Kidney epithelial cell (primary cell): ENCODE results near the gene ADCYAP1R1. TPM values are rescaled to one million over a fixed set of nuclear protein-coding genes. Genes with fewer than 3 reads are reported as not detected.

ENCODE experiments used
- DNase-seq: peaks from one replicate; pipeline ENCODE4 v3.0.0-alpha.2; 2010; ENCODE audit warnings: low read depth
- H3K27me3 ChIP-seq: 2 replicates; pipeline ENCODE4 v1.6.0; 2011; ENCODE audit warnings: low read length; ENCODE audit not compliant: control insufficient read depth, insufficient read depth
- H3K36me3 ChIP-seq: 2 replicates; pipeline ENCODE4 v1.5.1; 2011; ENCODE audit warnings: low read length; ENCODE audit not compliant: control insufficient read depth, insufficient read depth
- H3K4me3 ChIP-seq: 2 replicates; pipeline ENCODE4 v1.5.1; 2011; ENCODE audit warnings: low read depth, mild to moderate bottlenecking, control low read depth, low read length
- total RNA-seq: library from RNA; depleted of rRNA; stranded (reverse); fragments of >200 nt; gene quantifications from 2 replicates; pipeline ENCODE4 v1.2.3, GENCODE V29; 2015
- TF ChIP-seq, protein P1 (sequence below): IDR thresholded peaks from 2 replicates; pipeline ENCODE4 v1.5.1; 2011; ENCODE audit warnings: mild to moderate bottlenecking, moderate library complexity, low read length, control low read depth, inconsistent platforms; ENCODE audit not compliant: insufficient read depth, poor library complexity, severe bottlenecking

Gene ADCYAP1R1
- total RNA-seq, 1 donor from 2014 or later = not detected

DNA sequence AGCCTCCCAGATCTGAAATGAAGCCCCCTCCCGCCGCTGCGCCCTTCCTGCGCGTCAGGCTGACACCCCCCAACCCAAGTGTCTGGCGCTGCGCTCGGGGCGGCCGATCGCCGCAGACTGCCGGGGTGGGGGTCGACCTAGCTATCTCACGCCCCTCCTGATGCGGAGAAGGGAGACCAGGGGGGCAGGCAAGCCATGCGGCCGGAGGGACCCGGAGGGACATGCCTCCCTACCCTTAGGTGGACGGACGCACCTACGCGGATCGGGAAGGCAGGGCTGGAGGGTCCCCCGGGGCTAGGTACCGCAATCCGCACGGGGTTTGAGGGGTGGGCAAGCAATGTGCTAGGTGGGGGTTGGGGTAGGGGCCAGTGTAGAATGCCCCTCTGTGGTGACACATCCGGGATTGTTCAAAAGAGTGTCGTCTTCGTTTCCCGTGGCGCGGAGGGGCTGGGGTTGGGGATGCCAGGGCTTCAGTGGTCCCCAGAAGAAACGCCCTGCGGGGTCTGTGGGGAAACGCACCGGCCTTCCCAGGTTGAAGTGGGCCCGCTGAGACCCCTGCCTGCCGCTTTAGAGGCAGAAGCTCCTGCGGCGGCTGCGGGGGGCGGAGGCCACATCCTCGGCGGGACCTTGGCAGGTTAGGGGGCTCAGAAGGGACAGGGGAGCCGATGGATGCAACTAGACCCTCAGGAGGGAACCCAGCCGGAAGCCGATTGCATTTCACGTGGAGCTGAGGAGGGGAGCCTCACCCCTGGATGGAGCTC, 913 bp downstream of the ADCYAP1R1 start:
- Histone ChIP-seq H3K27me3 (peaks cover 40% of the 10 kb centered on the region), H3K36me3 (no peaks in the 10 kb centered on the region), H3K4me3 (no peak overlapping the region)
- no peak for DNase-seq
- TF ChIP-seq, protein P1, sequence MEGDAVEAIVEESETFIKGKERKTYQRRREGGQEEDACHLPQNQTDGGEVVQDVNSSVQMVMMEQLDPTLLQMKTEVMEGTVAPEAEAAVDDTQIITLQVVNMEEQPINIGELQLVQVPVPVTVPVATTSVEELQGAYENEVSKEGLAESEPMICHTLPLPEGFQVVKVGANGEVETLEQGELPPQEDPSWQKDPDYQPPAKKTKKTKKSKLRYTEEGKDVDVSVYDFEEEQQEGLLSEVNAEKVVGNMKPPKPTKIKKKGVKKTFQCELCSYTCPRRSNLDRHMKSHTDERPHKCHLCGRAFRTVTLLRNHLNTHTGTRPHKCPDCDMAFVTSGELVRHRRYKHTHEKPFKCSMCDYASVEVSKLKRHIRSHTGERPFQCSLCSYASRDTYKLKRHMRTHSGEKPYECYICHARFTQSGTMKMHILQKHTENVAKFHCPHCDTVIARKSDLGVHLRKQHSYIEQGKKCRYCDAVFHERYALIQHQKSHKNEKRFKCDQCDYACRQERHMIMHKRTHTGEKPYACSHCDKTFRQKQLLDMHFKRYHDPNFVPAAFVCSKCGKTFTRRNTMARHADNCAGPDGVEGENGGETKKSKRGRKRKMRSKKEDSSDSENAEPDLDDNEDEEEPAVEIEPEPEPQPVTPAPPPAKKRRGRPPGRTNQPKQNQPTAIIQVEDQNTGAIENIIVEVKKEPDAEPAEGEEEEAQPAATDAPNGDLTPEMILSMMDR = no peak

DNA sequence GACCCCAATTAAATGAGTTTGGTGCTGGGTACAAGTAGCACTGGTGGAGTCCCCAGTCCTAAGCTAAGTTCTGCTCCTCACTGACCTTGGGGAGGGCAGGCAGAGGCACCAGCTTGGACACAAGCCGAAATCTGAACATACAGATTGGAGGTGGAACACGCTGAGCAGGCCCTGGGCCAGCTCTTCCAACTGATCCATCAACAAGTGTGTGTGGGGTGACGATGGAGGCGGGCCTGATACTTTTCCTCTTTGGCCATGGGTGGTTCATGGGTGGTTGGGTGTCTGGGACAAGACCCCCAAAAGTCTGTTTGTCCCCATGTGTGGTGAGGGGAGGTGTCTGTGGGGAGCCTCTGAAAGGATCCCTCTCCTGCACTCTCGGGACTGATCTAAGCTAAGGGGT, 1.9 kb downstream of the ADCYAP1R1 start:
- TF ChIP-seq, protein P1 = no peak
- Histone ChIP-seq H3K27me3 (peaks cover 40% of the 10 kb centered on the region), H3K36me3 (no peaks in the 10 kb centered on the region), H3K4me3 (no peak overlapping the region)
- DNase-seq = no peak

DNA sequence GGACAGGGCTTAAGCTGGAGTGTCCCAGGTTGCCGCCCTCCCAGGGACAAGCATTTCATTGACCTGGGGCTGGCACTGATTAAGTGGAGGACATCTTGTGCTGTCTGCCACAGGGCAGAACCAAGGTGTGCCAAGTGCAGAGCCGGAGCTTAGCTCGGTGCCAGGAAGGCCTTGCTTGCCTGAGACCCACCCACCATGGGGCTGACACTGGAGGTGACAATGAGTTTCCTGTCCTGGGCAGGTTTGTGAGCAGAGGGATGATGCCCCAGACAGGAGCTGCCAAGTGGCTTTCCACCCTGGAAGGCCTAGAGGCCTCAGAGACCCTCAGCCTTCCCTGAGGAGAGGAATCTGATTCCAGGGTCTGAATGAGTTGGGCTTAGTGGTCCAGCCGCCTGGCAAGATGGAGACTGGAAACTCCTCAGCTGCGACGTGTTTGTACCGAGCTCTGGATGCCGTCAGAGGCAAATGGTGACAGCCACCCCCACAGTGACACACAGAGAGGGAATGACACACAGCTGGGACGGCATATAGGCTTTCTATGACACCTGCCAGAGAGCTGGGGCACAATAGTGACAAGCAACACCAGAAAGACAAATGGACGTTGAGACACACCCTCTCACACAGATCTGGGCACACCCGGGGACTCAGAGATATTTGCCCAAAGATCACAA, 2.6 kb downstream of the ADCYAP1R1 start:
- peaks cover 39% of the 10 kb centered on the region for H3K27me3 ChIP-seq
- no peak overlapping the region for H3K4me3 ChIP-seq
- TF ChIP-seq, protein P1 = no peak
- DNase-seq = no peak
- no peaks in the 10 kb centered on the region for H3K36me3 ChIP-seq

DNA sequence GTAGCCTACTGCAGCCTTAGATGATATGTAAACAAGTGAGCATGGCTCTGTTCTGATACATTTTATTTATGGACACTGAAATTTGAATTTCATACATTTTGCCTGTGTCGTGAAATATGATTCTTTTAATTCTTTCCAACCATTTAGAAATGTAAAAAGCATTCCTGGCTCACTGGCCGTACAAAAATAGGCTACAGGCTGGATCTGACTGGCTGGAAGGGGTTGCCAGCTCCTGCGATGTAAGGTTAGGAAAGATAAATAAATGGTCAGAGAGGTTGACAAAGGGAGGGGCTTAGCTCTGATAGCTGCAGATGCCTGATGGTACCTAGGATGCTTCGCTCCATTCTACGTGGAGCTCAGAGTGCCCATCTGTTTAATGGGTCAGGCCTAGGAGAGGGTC, 3.4 kb downstream of the ADCYAP1R1 start:
- TF ChIP-seq, protein P1 = no peak
- Histone ChIP-seq H3K27me3 (peaks cover 37% of the 10 kb centered on the region), H3K4me3 (no peak overlapping the region), H3K36me3 (no peaks in the 10 kb centered on the region)
- DNase-seq = no peak

DNA sequence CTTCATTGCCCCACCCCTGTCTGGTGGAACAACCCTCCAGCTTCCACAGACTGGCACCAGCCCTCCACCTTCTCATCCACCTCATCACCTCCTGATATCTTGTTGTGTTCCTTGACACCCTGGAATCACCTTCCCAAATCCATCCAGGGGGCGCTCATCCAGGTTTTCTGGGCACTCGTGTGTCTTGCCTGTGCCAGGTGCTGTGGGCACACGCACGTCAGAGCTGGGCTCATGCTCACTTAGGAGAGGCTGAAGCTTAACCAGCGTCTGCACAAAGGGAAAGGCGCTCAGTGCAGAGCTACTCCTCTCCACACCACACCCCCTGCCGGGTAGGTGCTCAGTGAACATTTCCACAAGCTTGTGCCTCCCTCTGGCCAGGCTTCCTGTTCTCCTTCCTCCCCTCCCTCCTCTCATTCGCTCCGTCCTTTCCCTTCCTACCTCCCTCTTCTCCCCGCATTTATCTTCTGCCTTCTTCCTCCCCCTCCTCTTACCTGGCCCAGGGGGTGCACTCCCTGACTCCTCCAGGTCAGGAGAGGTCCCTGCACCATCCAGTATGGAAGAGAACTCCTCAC, 4.8 kb downstream of the ADCYAP1R1 start:
- no peak for DNase-seq
- TF ChIP-seq, protein P1 = no peak
- Histone ChIP-seq H3K27me3 (peaks cover 28% of the 10 kb centered on the region), H3K4me3 (no peak overlapping the region), H3K36me3 (no peaks in the 10 kb centered on the region)
